GM13976 (cell line): ENCODE results near the gene ARL17B.
A peak's percentile ranks its signal among the peaks of the same experiment; 100 is the strongest.

ENCODE experiments used
- DNase-seq: peaks from one replicate; pipeline ENCODE4 v3.0.0; 2012; ENCODE audit warnings: low spot score
- in situ Hi-C: fragments of 300-500 bp; cut with MboI; formaldehyde crosslinking; loops from one replicate; pipeline ENCODE4 v1.12.0; 2022; ENCODE audit warnings: low sequenced_read_pairs, mixed read lengths, inconsistent platforms; ENCODE audit not compliant: unreplicated experiment
- TF ChIP-seq, protein P1 (sequence below): IDR thresholded peaks from 2 replicates; pipeline ENCODE4 v1.5.1; 2012; ENCODE audit warnings: borderline replicate concordance, mild to moderate bottlenecking; ENCODE audit not compliant: insufficient read depth; ENCODE audit errors: extremely low read depth, missing control alignments, control extremely low read depth

ARL17B gene

DNA sequence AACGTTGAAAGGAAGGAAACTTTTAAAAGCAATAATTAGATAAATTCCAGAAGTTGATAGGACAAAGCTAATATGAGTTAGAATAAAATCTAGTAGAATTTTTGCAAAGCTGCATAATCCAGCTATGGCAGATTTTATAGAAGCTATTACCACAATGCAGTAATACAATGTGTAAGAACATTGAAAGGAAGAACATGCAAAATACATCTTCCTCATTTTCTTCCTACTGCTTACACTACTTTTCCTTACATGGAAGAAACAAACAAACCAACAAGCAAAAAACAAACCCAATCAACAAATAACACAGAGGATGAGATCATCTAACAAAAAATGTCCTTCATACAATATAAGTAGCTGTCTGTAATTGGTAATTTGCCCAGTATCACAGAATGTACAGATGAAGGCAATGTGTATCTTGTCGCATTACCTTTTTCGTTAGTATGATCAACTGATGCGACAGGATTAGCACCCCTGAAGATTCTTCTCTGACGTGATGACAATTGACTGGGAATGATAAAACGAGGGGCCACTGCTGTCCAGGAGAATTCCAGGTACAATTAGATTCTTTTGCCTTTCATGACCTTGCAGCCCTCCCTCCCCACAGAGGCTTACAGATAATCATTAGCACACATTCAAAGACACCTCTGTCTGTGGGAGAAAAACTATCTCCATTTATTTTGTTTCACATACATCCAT is 87.9 kb downstream of the ARL17B start:
- TF ChIP-seq, protein P1, sequence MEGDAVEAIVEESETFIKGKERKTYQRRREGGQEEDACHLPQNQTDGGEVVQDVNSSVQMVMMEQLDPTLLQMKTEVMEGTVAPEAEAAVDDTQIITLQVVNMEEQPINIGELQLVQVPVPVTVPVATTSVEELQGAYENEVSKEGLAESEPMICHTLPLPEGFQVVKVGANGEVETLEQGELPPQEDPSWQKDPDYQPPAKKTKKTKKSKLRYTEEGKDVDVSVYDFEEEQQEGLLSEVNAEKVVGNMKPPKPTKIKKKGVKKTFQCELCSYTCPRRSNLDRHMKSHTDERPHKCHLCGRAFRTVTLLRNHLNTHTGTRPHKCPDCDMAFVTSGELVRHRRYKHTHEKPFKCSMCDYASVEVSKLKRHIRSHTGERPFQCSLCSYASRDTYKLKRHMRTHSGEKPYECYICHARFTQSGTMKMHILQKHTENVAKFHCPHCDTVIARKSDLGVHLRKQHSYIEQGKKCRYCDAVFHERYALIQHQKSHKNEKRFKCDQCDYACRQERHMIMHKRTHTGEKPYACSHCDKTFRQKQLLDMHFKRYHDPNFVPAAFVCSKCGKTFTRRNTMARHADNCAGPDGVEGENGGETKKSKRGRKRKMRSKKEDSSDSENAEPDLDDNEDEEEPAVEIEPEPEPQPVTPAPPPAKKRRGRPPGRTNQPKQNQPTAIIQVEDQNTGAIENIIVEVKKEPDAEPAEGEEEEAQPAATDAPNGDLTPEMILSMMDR = no peak
- no peak for DNase-seq
- in situ Hi-C loops = loop anchor here (25.0 kb wide), 1 partner anchor 686 kb away; no protein-coding TSS in a partner anchor

DNA sequence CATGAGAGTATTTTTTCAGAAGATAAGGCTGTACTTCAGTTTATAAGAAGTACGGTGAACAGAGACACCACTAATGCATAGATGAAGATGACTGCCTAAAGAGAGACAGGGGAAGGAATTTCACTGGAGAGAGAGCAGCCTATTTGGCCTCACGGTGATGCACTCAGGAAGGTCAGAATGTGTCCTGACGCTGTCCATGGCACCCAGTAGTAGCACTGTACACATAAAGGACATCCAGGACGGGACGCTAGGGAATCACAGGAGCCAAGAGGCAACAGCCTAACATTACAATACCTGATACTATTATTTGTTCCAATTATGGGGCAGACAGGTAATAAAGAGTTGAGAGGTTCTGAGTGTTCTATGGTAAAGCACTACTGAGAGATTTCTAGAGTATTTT is 91.5 kb downstream of the ARL17B start:
- DNase-seq = no peak
- TF ChIP-seq, protein P1 = no peak
- in situ Hi-C loops = loop anchor here (25.0 kb wide), 1 partner anchor 683 kb away; no protein-coding TSS in a partner anchor

DNA sequence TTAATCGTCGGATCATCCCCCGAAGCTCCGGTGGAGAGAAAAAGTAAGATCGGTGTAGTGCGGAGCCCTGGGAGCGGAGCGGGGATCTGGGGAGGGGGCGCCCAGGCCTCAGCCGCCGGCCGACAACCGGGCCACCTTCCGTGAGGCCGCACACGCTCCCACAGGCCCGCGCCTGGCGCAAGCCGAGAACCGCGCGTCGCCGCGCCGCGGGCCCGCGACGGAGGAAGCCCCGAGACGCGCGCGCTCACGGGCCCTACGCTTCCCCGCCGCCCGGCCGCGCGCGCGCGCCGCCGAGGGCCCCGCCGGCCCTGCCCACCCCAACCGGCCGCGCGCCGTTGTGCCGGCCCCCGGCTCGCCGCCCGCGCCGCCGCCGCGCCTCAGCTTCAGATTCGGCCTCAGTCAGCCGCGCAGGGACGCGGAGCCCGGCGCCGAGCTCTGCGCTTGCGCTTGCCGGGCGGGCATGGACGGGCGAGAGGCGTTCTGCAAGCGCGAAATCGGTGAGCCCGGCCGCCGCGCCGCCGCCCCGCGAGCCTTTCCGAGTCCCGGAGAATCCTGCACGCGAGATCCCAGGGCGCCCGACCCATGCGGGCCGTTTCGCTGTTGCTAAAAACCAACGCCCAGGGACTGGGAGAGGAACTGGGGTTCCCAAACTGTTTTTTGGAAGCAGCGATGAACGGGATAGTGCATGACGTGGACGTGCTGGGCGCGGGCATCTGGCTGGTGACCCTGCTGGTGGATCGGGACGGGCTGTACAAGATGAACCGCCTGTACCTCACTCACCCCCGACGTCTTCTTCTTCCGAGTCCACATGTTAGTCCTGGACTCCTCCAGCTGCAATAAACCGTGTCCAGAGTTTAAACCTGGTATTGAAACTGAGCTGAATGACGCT is 94.7 kb downstream of the ARL17B start:
- TF ChIP-seq, protein P1 = no peak
- in situ Hi-C loops = loop anchor here (25.0 kb wide), 1 partner anchor 680 kb away; no protein-coding TSS in a partner anchor
- peak; percentile 95 for DNase-seq

DNA sequence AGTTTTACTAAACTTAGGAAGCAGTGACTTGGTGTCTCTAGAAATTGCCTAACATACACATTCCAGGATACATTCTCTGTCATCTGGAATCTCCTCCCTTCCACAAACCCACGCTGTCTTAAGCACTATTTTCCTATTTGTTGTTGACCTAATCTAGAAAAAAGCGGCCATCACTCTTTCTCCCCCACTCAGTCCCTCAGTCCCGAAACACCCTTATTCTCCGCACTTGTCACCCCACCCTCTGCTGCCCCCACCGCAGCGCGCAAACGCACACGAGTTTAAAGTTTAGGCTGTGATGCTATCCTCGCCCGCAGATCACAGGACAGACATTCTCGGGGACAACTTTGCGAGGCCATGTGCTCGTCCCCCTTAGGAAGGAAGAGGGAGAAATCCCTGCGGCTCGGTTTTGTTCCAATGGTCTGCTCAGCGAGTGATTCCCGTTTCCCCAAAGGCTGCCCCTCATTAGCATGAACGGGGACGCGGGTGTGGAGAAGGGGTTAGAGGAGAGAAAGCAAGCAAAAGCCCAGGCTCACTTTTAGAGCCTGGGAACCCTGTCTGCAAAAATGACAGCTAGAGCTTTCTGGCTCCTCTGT is 95.4 kb downstream of the ARL17B start:
- in situ Hi-C loops = loop anchor here (25.0 kb wide), 1 partner anchor 679 kb away; no protein-coding TSS in a partner anchor
- peak; percentile 12 for DNase-seq

DNA sequence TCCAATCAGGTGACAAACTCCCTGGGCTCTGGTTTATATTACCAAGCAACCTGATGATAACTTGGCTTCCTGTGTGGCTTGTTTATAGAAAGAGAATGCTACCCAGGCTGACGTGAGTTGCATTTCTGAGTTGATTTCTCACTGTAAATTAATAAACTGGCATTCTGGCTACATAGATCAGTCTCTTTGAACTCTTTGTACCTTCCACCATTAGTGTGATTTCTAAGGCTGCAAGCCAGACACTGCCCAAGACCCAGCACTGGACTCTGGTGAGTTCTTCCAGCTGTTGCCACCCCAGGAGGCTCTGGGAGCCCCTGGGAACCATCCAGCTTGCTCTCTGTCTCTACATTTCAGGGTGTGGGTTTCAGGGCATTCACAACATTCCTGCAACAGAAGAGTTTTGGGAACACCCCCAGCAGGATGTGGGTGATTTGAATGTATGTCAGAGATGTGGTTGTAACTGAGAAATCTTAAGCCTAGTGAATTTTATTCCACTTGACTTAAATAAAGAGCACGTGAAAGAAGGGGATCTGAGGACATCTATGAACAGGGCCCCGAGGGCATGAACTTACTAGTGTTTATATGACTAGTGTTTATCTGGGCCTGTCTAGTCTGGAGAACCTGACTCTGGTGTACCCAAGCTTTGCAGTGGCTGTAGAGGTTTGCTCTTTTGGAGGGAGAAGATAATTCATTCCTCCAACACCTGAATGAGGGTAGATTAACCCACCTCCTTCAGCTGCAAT is 96.9 kb downstream of the ARL17B start:
- TF ChIP-seq, protein P1 = no peak
- in situ Hi-C loops = loop anchor here (25.0 kb wide), 1 partner anchor 677 kb away; no protein-coding TSS in a partner anchor
- DNase-seq = no peak

DNA sequence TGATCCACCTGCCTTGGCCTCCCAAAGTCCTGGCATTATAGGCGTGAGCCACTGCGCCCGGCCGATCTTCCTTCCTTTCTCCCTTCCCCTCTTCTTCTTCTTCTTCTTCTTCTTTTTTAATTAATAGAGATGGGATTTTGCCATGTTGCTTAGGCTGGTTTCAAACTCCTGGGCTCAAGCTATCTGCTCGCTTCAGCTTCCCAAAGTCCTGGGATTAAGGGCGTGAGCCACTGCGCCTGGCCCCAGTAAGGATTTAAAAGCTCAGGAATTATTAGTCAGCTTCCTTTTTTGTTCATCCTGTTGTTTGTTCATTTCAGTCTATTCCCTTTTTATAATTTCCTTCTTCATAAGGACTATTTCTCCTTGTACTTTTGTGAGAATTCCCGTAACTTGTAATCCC is 99.3 kb downstream of the ARL17B start:
- in situ Hi-C loops = loop anchor here (25.0 kb wide), 1 partner anchor 675 kb away; no protein-coding TSS in a partner anchor
- DNase-seq = no peak
- TF ChIP-seq, protein P1 = no peak
